SK-N-SH (cell line): ENCODE data around the gene ZNF107.
"Not testable (repeated sequence)": the region's sequence is repeated elsewhere in the genome, so short reads cannot be mapped to it uniquely, and the experiment has no call there.

Source experiments
- CTCF ChIP-seq: fragments of 200-600 bp; sonication (generic); IDR thresholded peaks from 2 replicates; pipeline ENCODE4 v1.6.1; 2017; ENCODE audit warnings: antibody characterized with exemption, mild to moderate bottlenecking, moderate library complexity
- POLR2AphosphoS5 ChIP-seq: IDR thresholded peaks from 2 replicates; pipeline ENCODE4 v1.6.1; 2012; ENCODE audit warnings: low read depth, low read length

DNA sequence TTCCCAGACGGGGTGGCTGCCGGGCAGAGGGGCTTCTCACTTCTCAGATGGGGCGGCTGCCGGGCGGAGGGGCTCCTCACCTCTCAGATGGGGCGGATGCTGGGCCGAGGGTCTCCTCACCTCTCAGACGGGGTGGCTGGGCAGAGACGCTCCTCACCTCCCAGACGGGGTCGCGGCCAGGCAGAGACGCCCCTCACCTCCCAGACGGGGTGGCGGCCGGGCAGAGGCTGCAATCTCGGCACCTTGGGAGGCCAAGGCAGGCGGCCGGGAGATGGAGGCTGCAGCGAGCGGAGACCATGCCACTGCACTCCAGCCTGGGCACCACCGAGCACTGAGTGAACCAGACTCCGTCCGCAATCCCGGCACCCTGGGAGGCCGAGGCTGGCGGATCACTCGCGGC lies 73.0 kb downstream of the ZNF107 start:
- not testable (repeated sequence) for TF ChIP-seq CTCF, POLR2AphosphoS5
